ENCODE measurements around the gene ZFP64. TPM values are rescaled to one million over a fixed set of nuclear protein-coding genes. Genes with fewer than 3 reads are reported as not detected.
A peak's percentile ranks its signal among the peaks of the same experiment; 100 is the strongest.

Gene ZFP64
- total and polyA plus RNA-seq, 2 donors from 2014 or later, result 7.1 to 14.6 TPM

DNA sequence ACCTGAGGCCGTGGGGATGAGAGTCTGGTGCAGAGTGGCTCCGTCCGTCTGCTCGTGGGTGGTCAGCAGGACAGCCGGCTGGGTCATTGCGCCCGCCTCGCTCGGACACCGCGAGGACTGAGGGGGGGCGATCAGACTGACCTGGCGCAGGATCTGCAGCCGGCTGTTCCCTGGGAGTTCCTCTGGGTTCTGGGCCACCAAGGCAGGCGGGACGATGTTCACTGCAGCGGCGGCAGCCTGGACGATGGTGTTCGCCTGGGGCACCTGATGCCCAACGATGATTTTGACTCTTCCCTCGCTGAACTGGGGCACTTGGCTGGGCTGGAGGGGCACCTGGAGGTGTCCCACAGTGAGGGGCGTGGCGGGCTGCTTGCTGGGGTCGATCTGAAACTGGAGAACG, 39.2 kb downstream of the ZFP64 start:
- intact Hi-C loops (cut with DNase I), result no loop called here
- DNase-seq (no peak), FAIRE-seq (no peak)
- Histone ChIP-seq H3K4me1 (ENCODE audit: control insufficient read depth in 2 of 3, insufficient read depth in 2 of 3, low read depth in 1 of 3, low read length in 3 of 3) (no peaks in the 10 kb centered on the region), H3K27me3 (ENCODE audit: control insufficient read depth, insufficient read depth, low read length) (no peaks in the 10 kb centered on the region), H3K4me3 (ENCODE audit: low read length in 3 of 3) (no peak overlapping the region), H3K36me3 (ENCODE audit: control insufficient read depth in 2 of 3, insufficient read depth in 3 of 3, low read length in 3 of 3) (peaks cover 0 to 7% (median 6%) of the 10 kb centered on the region in 3 donors), H3K9me3 (ENCODE audit: control insufficient read depth in 2 of 3, insufficient read depth in 1 of 3, low read length in 3 of 3) (no peaks in the 10 kb centered on the region), H3K27ac (ENCODE audit: low read depth in 2 of 2, low read length in 2 of 2) (no peak overlapping the region), H3K9ac (ENCODE audit: low read length in 3 of 3) (no peak overlapping the region)
- TF ChIP-seq, protein P1, sequence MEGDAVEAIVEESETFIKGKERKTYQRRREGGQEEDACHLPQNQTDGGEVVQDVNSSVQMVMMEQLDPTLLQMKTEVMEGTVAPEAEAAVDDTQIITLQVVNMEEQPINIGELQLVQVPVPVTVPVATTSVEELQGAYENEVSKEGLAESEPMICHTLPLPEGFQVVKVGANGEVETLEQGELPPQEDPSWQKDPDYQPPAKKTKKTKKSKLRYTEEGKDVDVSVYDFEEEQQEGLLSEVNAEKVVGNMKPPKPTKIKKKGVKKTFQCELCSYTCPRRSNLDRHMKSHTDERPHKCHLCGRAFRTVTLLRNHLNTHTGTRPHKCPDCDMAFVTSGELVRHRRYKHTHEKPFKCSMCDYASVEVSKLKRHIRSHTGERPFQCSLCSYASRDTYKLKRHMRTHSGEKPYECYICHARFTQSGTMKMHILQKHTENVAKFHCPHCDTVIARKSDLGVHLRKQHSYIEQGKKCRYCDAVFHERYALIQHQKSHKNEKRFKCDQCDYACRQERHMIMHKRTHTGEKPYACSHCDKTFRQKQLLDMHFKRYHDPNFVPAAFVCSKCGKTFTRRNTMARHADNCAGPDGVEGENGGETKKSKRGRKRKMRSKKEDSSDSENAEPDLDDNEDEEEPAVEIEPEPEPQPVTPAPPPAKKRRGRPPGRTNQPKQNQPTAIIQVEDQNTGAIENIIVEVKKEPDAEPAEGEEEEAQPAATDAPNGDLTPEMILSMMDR (IDR thresholded peaks at IDR 0.05; ENCODE audit: borderline replicate concordance, extremely low read depth, insufficient read depth), result no peak

DNA sequence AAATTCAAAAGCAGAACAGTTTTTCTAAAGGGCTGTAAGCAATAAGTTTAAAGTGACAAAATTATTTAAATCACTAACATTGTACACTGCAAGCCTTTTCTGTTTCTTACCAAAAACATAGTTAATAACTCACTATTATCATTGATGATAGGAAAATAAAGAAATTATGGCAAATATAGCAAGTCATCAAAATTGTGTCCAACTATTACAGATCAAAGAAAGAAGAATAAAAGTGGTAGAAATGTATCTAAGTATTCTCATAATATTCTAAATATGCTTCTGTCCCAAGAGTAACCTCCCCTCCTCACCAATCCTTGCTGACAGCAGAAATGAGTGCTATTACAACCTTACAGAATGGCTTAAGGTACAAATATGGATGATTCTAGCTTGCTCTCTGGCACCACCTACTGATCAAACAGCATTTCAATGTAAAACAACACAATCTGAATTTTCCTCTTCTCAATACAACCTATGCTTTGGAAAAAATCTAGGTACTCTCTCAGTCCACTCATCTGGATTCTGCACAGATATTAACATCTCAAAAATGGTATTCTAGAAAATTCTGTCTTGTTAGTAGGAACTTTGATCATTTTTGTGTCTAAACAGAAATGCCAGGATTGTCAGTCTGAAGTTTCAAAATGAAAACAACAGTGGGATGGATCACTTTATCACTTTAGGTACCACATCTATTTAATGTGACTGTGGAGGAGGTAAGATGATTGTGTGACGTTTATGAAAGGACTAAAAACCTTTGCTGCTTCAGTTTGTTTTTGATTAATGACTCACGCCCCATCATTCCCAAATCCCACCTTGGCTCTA, 40.9 kb downstream of the ZFP64 start:
- no peak overlapping the region for H3K27ac ChIP-seq (ENCODE audit: low read depth in 2 of 2, low read length in 2 of 2)
- peak in 3 of 5 donors; percentile 35 to 72 (median 58) for DNase-seq
- H3K27me3 ChIP-seq (ENCODE audit: control insufficient read depth, insufficient read depth, low read length), result no peaks in the 10 kb centered on the region
- no peak overlapping the region for H3K9ac ChIP-seq (ENCODE audit: low read length in 3 of 3)
- no peak overlapping the region for H3K4me3 ChIP-seq (ENCODE audit: low read length in 3 of 3)
- TF ChIP-seq, protein P1 (IDR thresholded peaks at IDR 0.05; ENCODE audit: borderline replicate concordance, extremely low read depth, insufficient read depth), result peak; percentile 52
- FAIRE-seq, result peak; percentile 19
- peaks cover 0 to 5% (median 0%) of the 10 kb centered on the region in 3 donors for H3K36me3 ChIP-seq (ENCODE audit: control insufficient read depth in 2 of 3, insufficient read depth in 3 of 3, low read length in 3 of 3)
- H3K9me3 ChIP-seq (ENCODE audit: control insufficient read depth in 2 of 3, insufficient read depth in 1 of 3, low read length in 3 of 3), result no peaks in the 10 kb centered on the region
- intact Hi-C loops (cut with DNase I), result no loop called here
- no peaks in the 10 kb centered on the region for H3K4me1 ChIP-seq (ENCODE audit: control insufficient read depth in 2 of 3, insufficient read depth in 2 of 3, low read depth in 1 of 3, low read length in 3 of 3)

DNA sequence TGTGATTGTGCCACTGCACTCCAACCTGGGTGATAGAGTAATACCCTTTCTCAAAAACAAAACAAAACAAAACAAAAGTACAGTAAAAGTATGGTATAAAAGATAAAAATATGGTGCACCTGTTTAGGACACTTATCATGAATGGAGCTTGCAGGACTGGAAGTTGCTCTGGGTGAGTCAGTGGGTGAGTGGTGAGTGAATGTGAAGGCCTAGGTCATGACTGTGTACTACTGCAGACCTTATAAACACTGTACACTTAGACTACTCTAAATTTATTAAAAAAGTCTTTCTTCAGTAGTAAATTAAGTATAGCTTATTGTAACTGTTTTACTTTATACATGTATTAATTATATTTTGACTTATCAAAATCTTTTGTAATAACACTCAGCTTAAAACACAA, 46.0 kb downstream of the ZFP64 start:
- Histone ChIP-seq H3K4me3 (ENCODE audit: low read length in 3 of 3) (no peak overlapping the region), H3K4me1 (ENCODE audit: control insufficient read depth in 2 of 3, insufficient read depth in 2 of 3, low read depth in 1 of 3, low read length in 3 of 3) (no peaks in the 10 kb centered on the region), H3K27ac (ENCODE audit: low read depth in 2 of 2, low read length in 2 of 2) (no peak overlapping the region), H3K36me3 (ENCODE audit: control insufficient read depth in 2 of 3, insufficient read depth in 3 of 3, low read length in 3 of 3) (no peaks in the 10 kb centered on the region), H3K9ac (ENCODE audit: low read length in 3 of 3) (no peak overlapping the region), H3K9me3 (ENCODE audit: control insufficient read depth in 2 of 3, insufficient read depth in 1 of 3, low read length in 3 of 3) (no peaks in the 10 kb centered on the region), H3K27me3 (ENCODE audit: control insufficient read depth, insufficient read depth, low read length) (no peaks in the 10 kb centered on the region)
- TF ChIP-seq, protein P1 (IDR thresholded peaks at IDR 0.05; ENCODE audit: borderline replicate concordance, extremely low read depth, insufficient read depth), result no peak
- FAIRE-seq (no peak), DNase-seq (no peak)
- intact Hi-C loops (cut with DNase I), result no loop called here

Data from kidney (tissue), 14 donors.